H1 (cell line): ENCODE measurements around the gene GALNT1. TPM values are rescaled to one million over a fixed set of nuclear protein-coding genes. Genes with fewer than 3 reads are reported as not detected.

Experiments
- CTCF ChIA-PET: fragments of 300-600 bp; sonication (Branson Sonifier 250); formaldehyde crosslinking; loops from one replicate; lab custom pipeline; 2021; ENCODE audit not compliant: partially characterized antibody; lab: Charles Lee
- POLR2A ChIA-PET: fragments of 300-600 bp; sonication (Branson Sonifier 250); formaldehyde crosslinking; loops from one replicate; lab custom pipeline; 2021; ENCODE audit warnings: inconsistent platforms; ENCODE audit not compliant: partially characterized antibody; lab: Charles Lee
- DNase-seq, 2 experiments: peaks; one replicate each; pipeline versions ENCODE4 v3.0.0 to v3.0.0-alpha.2; 2010 to 2022; ENCODE audit warnings: low spot score in 2 of 2, low read depth in 1 of 2, mixed read lengths in 1 of 2
- FAIRE-seq: peaks from 2 replicates; lab custom pipeline; 2011; peaks lifted over from hg19 to GRCh38; lab: Jason Lieb, UNC
- H2AFZ ChIP-seq: 2 replicates; pipeline ENCODE4 v1.8.1; 2012; ENCODE audit warnings: low read length, inconsistent platforms
- H2AK5ac ChIP-seq: 2 replicates; pipeline ENCODE4 v1.6.1; 2013; ENCODE audit warnings: low read depth, low read length
- H2BK120ac ChIP-seq: replicated peaks from 2 replicates; pipeline ENCODE3; 2013; ENCODE audit warnings: low read depth, low read length, inconsistent platforms
- H2BK12ac ChIP-seq: 2 replicates; pipeline ENCODE4 v1.6.1; 2013; ENCODE audit warnings: low read depth, low read length
- H2BK15ac ChIP-seq: 2 replicates; pipeline ENCODE4 v1.6.1; 2013; ENCODE audit warnings: low read length
- H2BK20ac ChIP-seq: 2 replicates; pipeline ENCODE4 v1.6.1; 2013; ENCODE audit warnings: low read length
- H2BK5ac ChIP-seq: 2 replicates; pipeline ENCODE4 v1.6.1; 2013; ENCODE audit warnings: low read depth, low read length
- H3K14ac ChIP-seq: 2 replicates; pipeline ENCODE4 v1.6.1; 2013; ENCODE audit warnings: inconsistent platforms; ENCODE audit not compliant: insufficient read length
- H3K18ac ChIP-seq: 2 replicates; pipeline ENCODE4 v1.6.1; 2013; ENCODE audit warnings: low read length; ENCODE audit errors: extremely low read depth
- H3K23ac ChIP-seq: 2 replicates; pipeline ENCODE4 v1.6.1; 2013; ENCODE audit warnings: inconsistent platforms; ENCODE audit not compliant: insufficient read length
- H3K23me2 ChIP-seq: 2 replicates; pipeline ENCODE4 v1.6.1; 2013; ENCODE audit warnings: low read depth, low read length
- H3K27ac ChIP-seq: 2 replicates; pipeline ENCODE4 v1.6.1; 2011; ENCODE audit warnings: low read depth, low read length, inconsistent platforms
- H3K27me3 ChIP-seq, 4 experiments: replicated peaks in 1 of 4; 1 replicate in 1 of 4; 2 replicates in 3 of 4; pipeline versions ENCODE4 v1.6.1 to v1.8.1; 2011 to 2013; ENCODE audit warnings: low read length in 3 of 4, mild to moderate bottlenecking in 3 of 4, inconsistent platforms in 2 of 4, mixed read lengths in 2 of 4, moderate library complexity in 1 of 4; ENCODE audit not compliant: control insufficient read depth in 3 of 4, insufficient read depth in 3 of 4; ENCODE audit errors: extremely low read depth in 1 of 4
- H3K36me3 ChIP-seq, 4 experiments: 2 replicates each; pipeline versions ENCODE4 v1.6.1 to v1.8.1; 2011 to 2013; ENCODE audit warnings: mild to moderate bottlenecking in 4 of 4, low read length in 3 of 4, moderate library complexity in 2 of 4, control low read depth in 1 of 4, inconsistent platforms in 1 of 4; ENCODE audit not compliant: insufficient read depth in 4 of 4, control insufficient read depth in 2 of 4
- H3K4ac ChIP-seq: replicated peaks from 2 replicates; pipeline ENCODE3; 2013; ENCODE audit warnings: low read length, low read depth, mixed read lengths, inconsistent platforms; ENCODE audit not compliant: insufficient read length
- H3K4me1 ChIP-seq, 4 experiments: replicated peaks in 1 of 4; 1 replicate in 1 of 4; 2 replicates in 3 of 4; pipeline versions ENCODE4 v1.6.1 to v1.8.1; 2011 to 2013; ENCODE audit warnings: low read length in 3 of 4, inconsistent platforms in 2 of 4, mixed read lengths in 1 of 4; ENCODE audit not compliant: insufficient read depth in 4 of 4, control insufficient read depth in 3 of 4
- H3K4me2 ChIP-seq, 2 experiments: 2 replicates each; pipeline versions ENCODE4 v1.6.1 to v1.8.1; 2011 to 2013; ENCODE audit warnings: low read depth in 2 of 2, low read length in 2 of 2, control low read depth in 1 of 2, inconsistent platforms in 1 of 2, mild to moderate bottlenecking in 1 of 2; ENCODE audit not compliant: insufficient read depth in 1 of 2
- H3K4me3 ChIP-seq, 4 experiments: fragments of 200-600, 300-600 bp in 1 of 4; sonication (generic), shearing (Covaris generic), sonication (Bioruptor Twin) in 1 of 4; 2 replicates each; pipeline versions ENCODE4 v1.5.1 to v1.8.1; 2011 to 2016; ENCODE audit warnings: low read length in 4 of 4, low read depth in 3 of 4, control low read depth in 2 of 4, inconsistent platforms in 2 of 4, mild to moderate bottlenecking in 2 of 4, mixed read lengths in 1 of 4, moderate library complexity in 1 of 4; ENCODE audit not compliant: insufficient read depth in 2 of 4; ENCODE audit errors: extremely low read depth in 1 of 4
- H3K56ac ChIP-seq: replicated peaks from 2 replicates; pipeline ENCODE3; 2013; ENCODE audit warnings: low read depth, mild to moderate bottlenecking, mixed read lengths, low read length, inconsistent platforms; ENCODE audit not compliant: insufficient read length
- H3K79me1 ChIP-seq: 2 replicates; pipeline ENCODE4 v1.6.1; 2013; ENCODE audit warnings: low read depth, low read length, control low read depth
- H3K79me2 ChIP-seq, 2 experiments: 2 replicates each; pipeline versions ENCODE4 v1.6.1 to v1.8.1; 2012 to 2013; ENCODE audit warnings: low read length in 2 of 2, mild to moderate bottlenecking in 2 of 2, inconsistent platforms in 1 of 2; ENCODE audit not compliant: insufficient read depth in 2 of 2, control insufficient read depth in 1 of 2
- H3K9ac ChIP-seq, 4 experiments: replicated peaks in 1 of 4; 1 replicate in 1 of 4; 2 replicates in 3 of 4; pipeline versions ENCODE4 v1.6.1 to v1.8.1; 2011 to 2013; ENCODE audit warnings: low read depth in 3 of 4, low read length in 3 of 4, control low read depth in 2 of 4, mild to moderate bottlenecking in 2 of 4, moderate library complexity in 2 of 4, inconsistent platforms in 1 of 4; ENCODE audit errors: extremely low read depth in 1 of 4
- H3K9me3 ChIP-seq, 2 experiments: 2 replicates each; pipeline versions ENCODE4 v1.6.1 to v1.8.1; 2012 to 2013; ENCODE audit warnings: mild to moderate bottlenecking in 2 of 2, moderate library complexity in 2 of 2, control low read depth in 1 of 2, inconsistent platforms in 1 of 2, low read depth in 1 of 2, low read length in 1 of 2, mixed read lengths in 1 of 2; ENCODE audit not compliant: insufficient read depth in 2 of 2
- H4K20me1 ChIP-seq, 2 experiments: replicated peaks in 1 of 2; 2 replicates each; pipeline versions ENCODE3 to v1.8.1; 2011 to 2013; ENCODE audit warnings: inconsistent platforms in 2 of 2, low read length in 2 of 2, mild to moderate bottlenecking in 1 of 2; ENCODE audit not compliant: insufficient read depth in 2 of 2, control insufficient read depth in 1 of 2
- H4K5ac ChIP-seq: 2 replicates; pipeline ENCODE4 v1.6.1; 2013; ENCODE audit warnings: low read length, low read depth, mixed read lengths, inconsistent platforms; ENCODE audit not compliant: insufficient read length
- H4K8ac ChIP-seq: 2 replicates; pipeline ENCODE4 v1.8.0; 2013; ENCODE audit warnings: mild to moderate bottlenecking, moderate library complexity, low read length, inconsistent platforms; ENCODE audit not compliant: insufficient read depth; ENCODE audit errors: extremely low read depth
- H4K91ac ChIP-seq: replicated peaks from 2 replicates; pipeline ENCODE3; 2013; ENCODE audit warnings: low read length, mixed read lengths, inconsistent platforms; ENCODE audit not compliant: insufficient read length
- ASH2L ChIP-seq: fragments of 200-600, 300-600 bp; sonication (generic); IDR thresholded peaks from one replicate; pipeline ENCODE4 v1.7.1; 2017; ENCODE audit warnings: low read length
- CTCF ChIP-seq, 3 experiments: IDR thresholded peaks; 1 replicate in 2 of 3; 2 replicates in 1 of 3; pipeline versions ENCODE4 v1.5.1 to v1.6.1; 2011; ENCODE audit warnings: low read length in 3 of 3, mild to moderate bottlenecking in 3 of 3, inconsistent platforms in 2 of 3, low read depth in 1 of 3, moderate library complexity in 1 of 3; ENCODE audit not compliant: insufficient read depth in 1 of 3; ENCODE audit errors: control extremely low read depth in 1 of 3
- EP300 ChIP-seq, 2 experiments: IDR thresholded peaks; 1 replicate in 1 of 2; 2 replicates in 1 of 2; pipeline ENCODE4 v1.6.1; 2011 to 2012; ENCODE audit warnings: low read depth in 2 of 2, low read length in 2 of 2, mild to moderate bottlenecking in 2 of 2, borderline replicate concordance in 1 of 2, inconsistent platforms in 1 of 2, moderate library complexity in 1 of 2
- HDAC2 ChIP-seq, 2 experiments: fragments of 300-600 bp in 1 of 2; sonication (generic) in 1 of 2; IDR thresholded peaks; 2 replicates each; pipeline ENCODE4 v1.6.1; 2011 to 2012; ENCODE audit warnings: low read depth in 2 of 2, low read length in 2 of 2, mild to moderate bottlenecking in 2 of 2, moderate library complexity in 2 of 2, borderline replicate concordance in 1 of 2, inconsistent platforms in 1 of 2
- HDAC6 ChIP-seq: IDR thresholded peaks from one replicate; pipeline ENCODE4 v1.7.1; 2012; ENCODE audit warnings: low read depth, mild to moderate bottlenecking, inconsistent platforms, low read length, moderate library complexity
- JUND ChIP-seq: IDR thresholded peaks from 2 replicates; pipeline ENCODE4 v1.6.1; 2011; ENCODE audit warnings: mild to moderate bottlenecking, improper control_type of control experiment, low read length
- KDM1A ChIP-seq: fragments of 200-600, 300-600 bp; sonication (generic); IDR thresholded peaks from 2 replicates; pipeline ENCODE4 v1.7.1; 2016; ENCODE audit warnings: mild to moderate bottlenecking, low read length, borderline replicate concordance
- SIN3A ChIP-seq, 2 experiments: IDR thresholded peaks in 1 of 2; conservative IDR thresholded peaks in 1 of 2; 2 replicates each; pipeline ENCODE4 v1.6.1; 2011 to 2012; ENCODE audit warnings: low read length in 2 of 2, improper control_type of control experiment in 1 of 2, low read depth in 1 of 2, mild to moderate bottlenecking in 1 of 2
- SP2 ChIP-seq: IDR thresholded peaks from 2 replicates; pipeline ENCODE4 v1.6.1; 2012; ENCODE audit warnings: mild to moderate bottlenecking, low read length, inconsistent platforms
- TAF7 ChIP-seq: optimal IDR thresholded peaks from 2 replicates; pipeline ENCODE3; 2011; ENCODE audit warnings: low read depth, mild to moderate bottlenecking, inconsistent platforms, low read length, moderate library complexity, borderline replicate concordance
- TCF12 ChIP-seq: IDR thresholded peaks from 2 replicates; pipeline ENCODE4 v1.6.1; 2011; ENCODE audit warnings: low read depth, mild to moderate bottlenecking, low read length
- WGBS, 2 experiments: shearing (Covaris generic) in 1 of 2; methylation state at CpG; one replicate each; pipeline versions ENCODE4 v1.1.6 to v1.1.7; 2013 to 2015; ENCODE audit warnings: low lambda C conversion rate in 2 of 2, mixed read lengths in 2 of 2, inconsistent platforms in 1 of 2, low coverage in 1 of 2, missing lambda C conversion rate in 1 of 2; ENCODE audit not compliant: insufficient replicate concordance in 2 of 2, insufficient coverage in 1 of 2, insufficient read length in 1 of 2; ENCODE audit errors: extremely low coverage in 1 of 2, missing lambda C conversion rate in 1 of 2; 5-methylcytosine and 5-hydroxymethylcytosine counted together
- polyA plus RNA-seq, 7 experiments: library from polyadenylated mRNA; depleted of rRNA in 3 of 7; stranded (reverse) in 5 of 7; unstranded in 2 of 7; fragments of >200 nt in 5 of 7; fragments of 200-250 nt in 2 of 7; gene quantifications; 1 replicate in 5 of 7; 2 replicates in 1 of 7; 4 replicates in 1 of 7; pipeline versions ENCODE4 v1.2.1 to v1.2.3, GENCODE V29; 2011 to 2013; ENCODE audit warnings: missing spikeins in 2 of 7, mixed read lengths in 2 of 7
- total RNA-seq: library from RNA; stranded (reverse); fragmentation: NEBNext Ultra II Directional; extraction: Animal tissue kit (Norgen Biotek cat#: 25700); gene quantifications from 2 replicates; pipeline ENCODE4 v1.2.1, GENCODE V29; 2021

The GALNT1 gene
- total and polyA plus RNA-seq, 2 of the 8 experiments (the other 6 are each of a cell fraction or from before 2014, with no cell fraction given) = 22.4 to 101 TPM

- H2BK15ac ChIP-seq = no peak overlapping the region
- H3K56ac ChIP-seq = no peak overlapping the region
- no peak overlapping the region for H2BK120ac ChIP-seq
- H2AK5ac ChIP-seq = no peak overlapping the region
- no peak overlapping the region for H2AFZ ChIP-seq
- peaks cover 2 to 7% (median 4%) of the 10 kb centered on the region in 4 experiments; a peak in 4 of 7 replicates for H3K4me1 ChIP-seq
- H3K36me3 ChIP-seq = no peaks in the 10 kb centered on the region
- no peaks in the 10 kb centered on the region for H3K27me3 ChIP-seq
- no peaks in the 10 kb centered on the region for H3K23me2 ChIP-seq
- no peak overlapping the region for H3K4ac ChIP-seq
- H2BK12ac ChIP-seq = no peak overlapping the region
- H4K91ac ChIP-seq = no peak overlapping the region
- 0 out of 2 replicates have a peak, but pooled peaks cover 5% of the 10 kb centered on the region for H3K79me1 ChIP-seq
- no peak overlapping the region for H3K4me3 ChIP-seq
- FAIRE-seq (no peak), DNase-seq (no peak)
- no peak overlapping the region for H4K8ac ChIP-seq
- no peak overlapping the region for H3K9ac ChIP-seq
- H3K18ac ChIP-seq = no peak overlapping the region
- no peaks in the 10 kb centered on the region for H4K20me1 ChIP-seq
- CTCF ChIA-PET = interaction anchor here (0.6 to 1.1 kb wide), 3 partner anchors 9 to 774 kb away, joined by 3 to 4 read pairs (median 3); no protein-coding TSS in a partner anchor
- no peak for TF ChIP-seq KDM1A
- TF ChIP-seq EP300 (IDR thresholded peaks at IDR 0.05; ENCODE audit: borderline replicate concordance in 1 of 2, low read depth in 2 of 2, low read length in 2 of 2) = no peak
- TF ChIP-seq TAF7 = no peak
- TF ChIP-seq ASH2L = no peak
- no peak for TF ChIP-seq CTCF (IDR thresholded peaks at IDR 0.05; ENCODE audit: control extremely low read depth in 1 of 3, insufficient read depth in 1 of 3, low read depth in 1 of 3, low read length in 3 of 3)
- TF ChIP-seq JUND = no peak
- no peak for TF ChIP-seq HDAC6
- TF ChIP-seq SP2 = no peak
- TF ChIP-seq TCF12 = no peak
- no peak for TF ChIP-seq HDAC2 (IDR thresholded peaks at IDR 0.05; ENCODE audit: borderline replicate concordance in 1 of 2, low read depth in 2 of 2, low read length in 2 of 2)
- TF ChIP-seq SIN3A (conservative IDR thresholded peaks at IDR 0.05 in 1 of 2, IDR thresholded peaks at IDR 0.05 in 1 of 2; ENCODE audit: low read depth in 1 of 2, low read length in 2 of 2) = no peak
- 84% methylated on average over 2 of the region's 2 CpGs; no CpG with 5 or more reads in 1 of the 2 experiments for WGBS, 2 experiments
- POLR2A ChIA-PET = no interaction called here
- no peak overlapping the region for H4K5ac ChIP-seq
- no peaks in the 10 kb centered on the region for H3K9me3 ChIP-seq
- no peak overlapping the region for H3K23ac ChIP-seq
- no peak overlapping the region for H3K4me2 ChIP-seq
- no peak overlapping the region for H3K27ac ChIP-seq
- no peak overlapping the region for H2BK20ac ChIP-seq
- no peak overlapping the region for H2BK5ac ChIP-seq
- H3K14ac ChIP-seq = no peak overlapping the region
- peaks cover 0 to 45% of the 10 kb centered on the region in 2 experiments; a peak in 2 of 4 replicates for H3K79me2 ChIP-seq
These were observed 34.5 kb downstream of the GALNT1 start for GRCh38 chr18:35616074-35616473.
